ENCODE results near the gene SMIM32. TPM values are rescaled to one million over a fixed set of nuclear protein-coding genes. Genes with fewer than 3 reads are reported as not detected.

SMIM32 gene
- total RNA-seq, 1 experiment from 2014 or later: 0.37 TPM

DNA sequence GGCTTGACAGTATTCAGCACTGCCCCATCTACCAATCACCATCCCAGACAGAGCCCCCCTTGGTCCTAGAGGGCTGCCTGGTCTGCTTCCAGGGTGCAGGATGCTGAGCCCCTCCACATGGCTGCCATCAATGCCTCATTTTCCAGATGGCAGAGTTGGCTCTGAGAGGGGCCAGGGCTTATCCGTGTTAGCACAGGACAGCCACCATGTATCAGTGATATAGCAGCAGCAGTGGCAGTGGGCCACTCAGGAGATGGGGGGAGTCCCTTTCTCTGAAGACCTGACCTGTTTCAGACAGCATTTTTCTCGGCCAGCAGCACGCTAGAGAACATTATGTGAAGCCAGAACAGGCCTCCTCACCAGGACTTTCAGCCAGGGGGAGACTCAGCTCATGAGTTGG is 1.6 kb upstream of the SMIM32 start:
- no peak for DNase-seq (ENCODE audit: low spot score)
- no peaks in the 10 kb centered on the region for H3K9me3 Mint-ChIP-seq
- TF ChIP-seq RORB (CRISPR knock-in tag; IDR thresholded peaks at IDR 0.05) (no peak), NR1H2 (CRISPR knock-in tag; IDR thresholded peaks at IDR 0.05) (no peak), CREB1 (CRISPR knock-in tag; IDR thresholded peaks at IDR 0.05) (no peak), MXD4 (CRISPR knock-in tag; IDR thresholded peaks at IDR 0.05; ENCODE audit: borderline replicate concordance) (no peak), ZNF232 (CRISPR knock-in tag; IDR thresholded peaks at IDR 0.05) (no peak), IRF2 (CRISPR knock-in tag; IDR thresholded peaks at IDR 0.05; ENCODE audit: borderline replicate concordance, low read depth) (no peak), CBFB (CRISPR knock-in tag; IDR thresholded peaks at IDR 0.05; ENCODE audit: low read depth) (no peak)
- TF ChIP-seq, protein P1, sequence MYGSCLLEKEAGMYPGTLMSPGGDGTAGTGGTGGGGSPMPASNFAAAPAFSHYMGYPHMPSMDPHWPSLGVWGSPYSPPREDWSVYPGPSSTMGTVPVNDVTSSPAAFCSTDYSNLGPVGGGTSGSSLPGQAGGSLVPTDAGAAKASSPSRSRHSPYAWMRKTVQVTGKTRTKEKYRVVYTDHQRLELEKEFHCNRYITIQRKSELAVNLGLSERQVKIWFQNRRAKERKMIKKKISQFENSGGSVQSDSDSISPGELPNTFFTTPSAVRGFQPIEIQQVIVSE (CRISPR knock-in tag; IDR thresholded peaks at IDR 0.05; ENCODE audit: borderline replicate concordance): no peak
- TF ChIP-seq, protein P2, sequence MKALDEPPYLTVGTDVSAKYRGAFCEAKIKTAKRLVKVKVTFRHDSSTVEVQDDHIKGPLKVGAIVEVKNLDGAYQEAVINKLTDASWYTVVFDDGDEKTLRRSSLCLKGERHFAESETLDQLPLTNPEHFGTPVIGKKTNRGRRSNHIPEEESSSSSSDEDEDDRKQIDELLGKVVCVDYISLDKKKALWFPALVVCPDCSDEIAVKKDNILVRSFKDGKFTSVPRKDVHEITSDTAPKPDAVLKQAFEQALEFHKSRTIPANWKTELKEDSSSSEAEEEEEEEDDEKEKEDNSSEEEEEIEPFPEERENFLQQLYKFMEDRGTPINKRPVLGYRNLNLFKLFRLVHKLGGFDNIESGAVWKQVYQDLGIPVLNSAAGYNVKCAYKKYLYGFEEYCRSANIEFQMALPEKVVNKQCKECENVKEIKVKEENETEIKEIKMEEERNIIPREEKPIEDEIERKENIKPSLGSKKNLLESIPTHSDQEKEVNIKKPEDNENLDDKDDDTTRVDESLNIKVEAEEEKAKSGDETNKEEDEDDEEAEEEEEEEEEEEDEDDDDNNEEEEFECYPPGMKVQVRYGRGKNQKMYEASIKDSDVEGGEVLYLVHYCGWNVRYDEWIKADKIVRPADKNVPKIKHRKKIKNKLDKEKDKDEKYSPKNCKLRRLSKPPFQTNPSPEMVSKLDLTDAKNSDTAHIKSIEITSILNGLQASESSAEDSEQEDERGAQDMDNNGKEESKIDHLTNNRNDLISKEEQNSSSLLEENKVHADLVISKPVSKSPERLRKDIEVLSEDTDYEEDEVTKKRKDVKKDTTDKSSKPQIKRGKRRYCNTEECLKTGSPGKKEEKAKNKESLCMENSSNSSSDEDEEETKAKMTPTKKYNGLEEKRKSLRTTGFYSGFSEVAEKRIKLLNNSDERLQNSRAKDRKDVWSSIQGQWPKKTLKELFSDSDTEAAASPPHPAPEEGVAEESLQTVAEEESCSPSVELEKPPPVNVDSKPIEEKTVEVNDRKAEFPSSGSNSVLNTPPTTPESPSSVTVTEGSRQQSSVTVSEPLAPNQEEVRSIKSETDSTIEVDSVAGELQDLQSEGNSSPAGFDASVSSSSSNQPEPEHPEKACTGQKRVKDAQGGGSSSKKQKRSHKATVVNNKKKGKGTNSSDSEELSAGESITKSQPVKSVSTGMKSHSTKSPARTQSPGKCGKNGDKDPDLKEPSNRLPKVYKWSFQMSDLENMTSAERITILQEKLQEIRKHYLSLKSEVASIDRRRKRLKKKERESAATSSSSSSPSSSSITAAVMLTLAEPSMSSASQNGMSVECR (CRISPR knock-in tag; IDR thresholded peaks at IDR 0.05; ENCODE audit: borderline replicate concordance): no peak
- TF ChIP-seq, protein P3, sequence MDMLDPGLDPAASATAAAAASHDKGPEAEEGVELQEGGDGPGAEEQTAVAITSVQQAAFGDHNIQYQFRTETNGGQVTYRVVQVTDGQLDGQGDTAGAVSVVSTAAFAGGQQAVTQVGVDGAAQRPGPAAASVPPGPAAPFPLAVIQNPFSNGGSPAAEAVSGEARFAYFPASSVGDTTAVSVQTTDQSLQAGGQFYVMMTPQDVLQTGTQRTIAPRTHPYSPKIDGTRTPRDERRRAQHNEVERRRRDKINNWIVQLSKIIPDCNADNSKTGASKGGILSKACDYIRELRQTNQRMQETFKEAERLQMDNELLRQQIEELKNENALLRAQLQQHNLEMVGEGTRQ (CRISPR knock-in tag; IDR thresholded peaks at IDR 0.05): no peak
- TF ChIP-seq, protein P4, sequence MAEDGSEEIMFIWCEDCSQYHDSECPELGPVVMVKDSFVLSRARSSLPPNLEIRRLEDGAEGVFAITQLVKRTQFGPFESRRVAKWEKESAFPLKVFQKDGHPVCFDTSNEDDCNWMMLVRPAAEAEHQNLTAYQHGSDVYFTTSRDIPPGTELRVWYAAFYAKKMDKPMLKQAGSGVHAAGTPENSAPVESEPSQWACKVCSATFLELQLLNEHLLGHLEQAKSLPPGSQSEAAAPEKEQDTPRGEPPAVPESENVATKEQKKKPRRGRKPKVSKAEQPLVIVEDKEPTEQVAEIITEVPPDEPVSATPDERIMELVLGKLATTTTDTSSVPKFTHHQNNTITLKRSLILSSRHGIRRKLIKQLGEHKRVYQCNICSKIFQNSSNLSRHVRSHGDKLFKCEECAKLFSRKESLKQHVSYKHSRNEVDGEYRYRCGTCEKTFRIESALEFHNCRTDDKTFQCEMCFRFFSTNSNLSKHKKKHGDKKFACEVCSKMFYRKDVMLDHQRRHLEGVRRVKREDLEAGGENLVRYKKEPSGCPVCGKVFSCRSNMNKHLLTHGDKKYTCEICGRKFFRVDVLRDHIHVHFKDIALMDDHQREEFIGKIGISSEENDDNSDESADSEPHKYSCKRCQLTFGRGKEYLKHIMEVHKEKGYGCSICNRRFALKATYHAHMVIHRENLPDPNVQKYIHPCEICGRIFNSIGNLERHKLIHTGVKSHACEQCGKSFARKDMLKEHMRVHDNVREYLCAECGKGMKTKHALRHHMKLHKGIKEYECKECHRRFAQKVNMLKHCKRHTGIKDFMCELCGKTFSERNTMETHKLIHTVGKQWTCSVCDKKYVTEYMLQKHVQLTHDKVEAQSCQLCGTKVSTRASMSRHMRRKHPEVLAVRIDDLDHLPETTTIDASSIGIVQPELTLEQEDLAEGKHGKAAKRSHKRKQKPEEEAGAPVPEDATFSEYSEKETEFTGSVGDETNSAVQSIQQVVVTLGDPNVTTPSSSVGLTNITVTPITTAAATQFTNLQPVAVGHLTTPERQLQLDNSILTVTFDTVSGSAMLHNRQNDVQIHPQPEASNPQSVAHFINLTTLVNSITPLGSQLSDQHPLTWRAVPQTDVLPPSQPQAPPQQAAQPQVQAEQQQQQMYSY (CRISPR knock-in tag; IDR thresholded peaks at IDR 0.05): no peak
- TF ChIP-seq, protein P5, sequence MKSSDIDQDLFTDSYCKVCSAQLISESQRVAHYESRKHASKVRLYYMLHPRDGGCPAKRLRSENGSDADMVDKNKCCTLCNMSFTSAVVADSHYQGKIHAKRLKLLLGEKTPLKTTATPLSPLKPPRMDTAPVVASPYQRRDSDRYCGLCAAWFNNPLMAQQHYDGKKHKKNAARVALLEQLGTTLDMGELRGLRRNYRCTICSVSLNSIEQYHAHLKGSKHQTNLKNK (CRISPR knock-in tag; IDR thresholded peaks at IDR 0.05): no peak
- TF ChIP-seq, protein P6, sequence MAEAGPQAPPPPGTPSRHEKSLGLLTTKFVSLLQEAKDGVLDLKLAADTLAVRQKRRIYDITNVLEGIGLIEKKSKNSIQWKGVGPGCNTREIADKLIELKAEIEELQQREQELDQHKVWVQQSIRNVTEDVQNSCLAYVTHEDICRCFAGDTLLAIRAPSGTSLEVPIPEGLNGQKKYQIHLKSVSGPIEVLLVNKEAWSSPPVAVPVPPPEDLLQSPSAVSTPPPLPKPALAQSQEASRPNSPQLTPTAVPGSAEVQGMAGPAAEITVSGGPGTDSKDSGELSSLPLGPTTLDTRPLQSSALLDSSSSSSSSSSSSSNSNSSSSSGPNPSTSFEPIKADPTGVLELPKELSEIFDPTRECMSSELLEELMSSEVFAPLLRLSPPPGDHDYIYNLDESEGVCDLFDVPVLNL (CRISPR knock-in tag; IDR thresholded peaks at IDR 0.05; ENCODE audit: borderline replicate concordance, low read depth): no peak
- TF ChIP-seq, protein P7, sequence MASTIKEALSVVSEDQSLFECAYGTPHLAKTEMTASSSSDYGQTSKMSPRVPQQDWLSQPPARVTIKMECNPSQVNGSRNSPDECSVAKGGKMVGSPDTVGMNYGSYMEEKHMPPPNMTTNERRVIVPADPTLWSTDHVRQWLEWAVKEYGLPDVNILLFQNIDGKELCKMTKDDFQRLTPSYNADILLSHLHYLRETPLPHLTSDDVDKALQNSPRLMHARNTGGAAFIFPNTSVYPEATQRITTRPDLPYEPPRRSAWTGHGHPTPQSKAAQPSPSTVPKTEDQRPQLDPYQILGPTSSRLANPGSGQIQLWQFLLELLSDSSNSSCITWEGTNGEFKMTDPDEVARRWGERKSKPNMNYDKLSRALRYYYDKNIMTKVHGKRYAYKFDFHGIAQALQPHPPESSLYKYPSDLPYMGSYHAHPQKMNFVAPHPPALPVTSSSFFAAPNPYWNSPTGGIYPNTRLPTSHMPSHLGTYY (CRISPR knock-in tag; IDR thresholded peaks at IDR 0.05): no peak
- ChIA-PET POLR2A (no interaction called here), CTCF (interaction anchor here (1.4 to 6.9 kb wide), 2 partner anchors 16 to 115 kb away, joined by 3 to 55 read pairs; no protein-coding TSS in a partner anchor)
- peaks cover 99% of the 10 kb centered on the region for H3K27me3 Mint-ChIP-seq (ENCODE audit: low read depth)
- H3K36me3 Mint-ChIP-seq: no peaks in the 10 kb centered on the region
- no peak overlapping the region for H3K4me3 Mint-ChIP-seq
- peaks cover 14% of the 10 kb centered on the region for H3K4me1 Mint-ChIP-seq
- no peak for ATAC-seq
- no peak overlapping the region for H3K27ac Mint-ChIP-seq
